Transverse colon (tissue), 4 donors: ENCODE results near the gene COX6A2. TPM values are rescaled to one million over a fixed set of nuclear protein-coding genes. Genes with fewer than 3 reads are reported as not detected.

Experiments
- DNase-seq: peaks from one replicate; pipeline ENCODE4 v3.0.0-alpha.2; 2019
- H3K27ac ChIP-seq, 4 donors: fragments of 200-600 bp; sonication (generic); 2 replicates each; pipeline ENCODE4 v1.5.1; 2016 to 2018; ENCODE audit warnings: inconsistent platforms in 4 of 4
- H3K27me3 ChIP-seq: fragments of 200-600 bp; sonication (generic); 2 replicates; pipeline ENCODE4 v1.5.1; 2017; ENCODE audit warnings: inconsistent platforms
- H3K36me3 ChIP-seq, 4 donors: fragments of 200-600 bp; sonication (generic); 2 replicates each; pipeline ENCODE4 v1.5.1; 2017 to 2019; ENCODE audit warnings: inconsistent platforms in 4 of 4
- H3K4me1 ChIP-seq, 4 donors: fragments of 200-600 bp; sonication (generic); 2 replicates each; pipeline ENCODE4 v1.5.1; 2017 to 2020; ENCODE audit warnings: inconsistent platforms in 4 of 4
- H3K4me3 ChIP-seq, 4 donors: fragments of 200-600 bp; sonication (generic); 1 replicate in 1 of 4; 2 replicates in 3 of 4; pipeline versions ENCODE4 v1.5.1 to v1.6.1; 2017 to 2019; ENCODE audit warnings: inconsistent platforms in 4 of 4
- H3K9me3 ChIP-seq, 2 donors: fragments of 200-600 bp; sonication (generic); 2 replicates each; pipeline ENCODE4 v1.5.1; 2017 to 2019; ENCODE audit warnings: inconsistent platforms in 2 of 2
- CTCF ChIP-seq, 5 experiments: fragments of 200-600 bp in 3 of 5; fragments of 450-650 bp in 2 of 5; sonication (generic) in 3 of 5; IDR thresholded peaks; 1 replicate in 2 of 5; 2 replicates in 3 of 5; pipeline ENCODE4 v1.5.1; 2016 to 2017; ENCODE audit warnings: antibody characterized with exemption in 5 of 5, inconsistent platforms in 3 of 5, mild to moderate bottlenecking in 2 of 5, moderate library complexity in 1 of 5
- EP300 ChIP-seq: sonication (generic); formaldehyde crosslinking; IDR thresholded peaks from one replicate; pipeline ENCODE4 v1.6.1; 2017; ENCODE audit warnings: antibody characterized with exemption, low read depth
- POLR2A ChIP-seq: fragments of 450-650 bp; IDR thresholded peaks from one replicate; pipeline ENCODE4 v1.6.1; 2016; ENCODE audit warnings: antibody characterized with exemption, mild to moderate bottlenecking, moderate library complexity
- POLR2AphosphoS5 ChIP-seq, 3 donors: sonication (generic); formaldehyde crosslinking; IDR thresholded peaks; one replicate each; pipeline ENCODE4 v1.6.1; 2016; ENCODE audit warnings: antibody characterized with exemption in 3 of 3
- WGBS, 2 donors: methylation state at CpG; one replicate each; pipeline ENCODE4 v1.1.5; 2018; ENCODE audit warnings: low coverage in 1 of 2; 5-methylcytosine and 5-hydroxymethylcytosine counted together
- in situ Hi-C, 4 donors: fragments of 200-750 bp; cut with MboI; loops; one replicate each; pipeline versions ENCODE4 v1.15.0 to v1.15.1; 2017; ENCODE audit warnings: low sequenced_read_pairs in 3 of 4, low pct_ligation_motif_present in 1 of 4, low pct_unique_long_range_greater_than_20kb in 1 of 4
- intact Hi-C: fragments of 100-400 bp; cut with DNase I; formaldehyde crosslinking; loops from one replicate; pipeline ENCODE4 v1.15.1; 2023; ENCODE audit warnings: low total_unique reads
- total RNA-seq, 4 donors: library from RNA; depleted of rRNA; stranded (reverse); fragments of >200 nt; gene quantifications; one replicate each; pipeline ENCODE4 v1.1.0, GENCODE V29; 2016

Gene COX6A2
- total RNA-seq, 4 donors from 2014 or later: not detected

GRCh38 chr16:31390504-31391041 lies 37.6 kb downstream of the COX6A2 start:
- no peaks in the 10 kb centered on the region for H3K36me3 ChIP-seq
- H3K27ac ChIP-seq: no peak overlapping the region
- DNase-seq: no peak
- H3K4me1 ChIP-seq: peaks cover 0 to under 1% (median 0%) of the 10 kb centered on the region in 4 donors
- 76% methylated on average over 6 of the region's 6 CpGs; no CpG with 5 or more reads in 1 of the 2 donors for WGBS, 2 donors
- H3K4me3 ChIP-seq: no peak overlapping the region
- intact Hi-C loops (no loop called here), in situ Hi-C loops (loop anchor here in 1 of 4 donors (25.0 kb wide), 1 partner anchor 97 kb away; the partner anchor contains the start of gene SLC5A2)
- TF ChIP-seq EP300: no peak
- no peak for TF ChIP-seq CTCF (IDR thresholded peaks at IDR 0.05)
- TF ChIP-seq POLR2AphosphoS5 (IDR thresholded peaks at IDR 0.05): no peak
- no peak for TF ChIP-seq POLR2A
- H3K9me3 ChIP-seq: no peaks in the 10 kb centered on the region
- H3K27me3 ChIP-seq: peaks cover 5% of the 10 kb centered on the region

GRCh38 chr16:31388535-31388934 lies 39.6 kb downstream of the COX6A2 start:
- no peak overlapping the region for H3K27ac ChIP-seq
- 72% methylated on average over 2 of the region's 2 CpGs; no CpG with 5 or more reads in 1 of the 2 donors for WGBS, 2 donors
- in situ Hi-C loops (loop anchor here in 1 of 4 donors (25.0 kb wide), 1 partner anchor 99 kb away; the partner anchor contains the start of gene SLC5A2), intact Hi-C loops (no loop called here)
- no peaks in the 10 kb centered on the region for H3K9me3 ChIP-seq
- no peak for TF ChIP-seq EP300
- no peak for TF ChIP-seq POLR2A
- TF ChIP-seq POLR2AphosphoS5 (IDR thresholded peaks at IDR 0.05): no peak
- TF ChIP-seq CTCF (IDR thresholded peaks at IDR 0.05): no peak
- no peak overlapping the region for H3K4me3 ChIP-seq
- no peaks in the 10 kb centered on the region for H3K36me3 ChIP-seq
- peaks cover 0 to 4% (median 0%) of the 10 kb centered on the region in 4 donors for H3K4me1 ChIP-seq
- H3K27me3 ChIP-seq: peaks cover 5% of the 10 kb centered on the region
- no peak for DNase-seq

GRCh38 chr16:31386157-31386984 lies 41.8 kb downstream of the COX6A2 start:
- in situ Hi-C loops: loop anchor here in 1 of 4 donors (25.0 kb wide), 1 partner anchor 101 kb away; the partner anchor contains the start of gene SLC5A2
- DNase-seq: no peak

More at GRCh38 chr16:31386157-31386984, 41.8 kb downstream of the COX6A2 start:
- Histone ChIP-seq H3K27me3 (peaks cover 5% of the 10 kb centered on the region), H3K27ac (no peak overlapping the region), H3K4me3 (no peak overlapping the region), H3K4me1 (peaks cover 0 to 4% (median 0%) of the 10 kb centered on the region in 4 donors), H3K9me3 (no peaks in the 10 kb centered on the region), H3K36me3 (no peaks in the 10 kb centered on the region)
- TF ChIP-seq EP300 (no peak), POLR2AphosphoS5 (IDR thresholded peaks at IDR 0.05) (no peak), CTCF (IDR thresholded peaks at IDR 0.05) (no peak), POLR2A (no peak)
- WGBS, 2 donors: 24 to 38% methylated on average over 3 to 6 of the region's 6 CpGs
- intact Hi-C loops: no loop called here
